Uterus (tissue), 4 donors: ENCODE data around the gene RPUSD4. TPM values are rescaled to one million over a fixed set of nuclear protein-coding genes. Genes with fewer than 3 reads are reported as not detected.

Experiments used
- DNase-seq, 2 donors: peaks; one replicate each; pipeline ENCODE4 v3.0.0-alpha.2; 2019 to 2020
- H3K27ac ChIP-seq, 2 donors: fragments of 200-600 bp; sonication (generic); 1 replicate in 1 of 2; 2 replicates in 1 of 2; pipeline ENCODE4 v1.5.1; 2016 to 2018
- H3K27me3 ChIP-seq, 2 donors: fragments of 200-600 bp; sonication (generic); one replicate each; pipeline ENCODE4 v1.5.1; 2018 to 2019; ENCODE audit warnings: control low read depth in 1 of 2
- H3K36me3 ChIP-seq, 2 donors: fragments of 200-600 bp; sonication (generic); one replicate each; pipeline ENCODE4 v1.5.1; 2019; ENCODE audit warnings: control low read depth in 1 of 2
- H3K4me1 ChIP-seq, 2 donors: fragments of 200-600 bp; sonication (generic); one replicate each; pipeline ENCODE4 v1.5.1; 2018 to 2019; ENCODE audit warnings: control low read depth in 1 of 2
- H3K4me3 ChIP-seq, 2 donors: fragments of 200-600 bp; sonication (generic); 1 replicate in 1 of 2; 2 replicates in 1 of 2; pipeline ENCODE4 v1.5.1; 2018 to 2019; ENCODE audit warnings: mild to moderate bottlenecking in 1 of 2
- H3K9me3 ChIP-seq, 2 donors: fragments of 200-600 bp; sonication (generic); one replicate each; pipeline ENCODE4 v1.5.1; 2019; ENCODE audit warnings: control low read depth in 1 of 2
- CTCF ChIP-seq, 4 experiments: fragments of 200-600 bp in 2 of 4; fragments of 450-650 bp in 2 of 4; sonication (generic) in 2 of 4; IDR thresholded peaks; one replicate each; pipeline ENCODE4 v1.5.1; 2016 to 2019; ENCODE audit warnings: antibody characterized with exemption in 4 of 4, mild to moderate bottlenecking in 2 of 4, moderate library complexity in 1 of 4
- POLR2A ChIP-seq, 2 donors: fragments of 450-650 bp; IDR thresholded peaks; one replicate each; pipeline ENCODE4 v1.6.1; 2016; ENCODE audit warnings: antibody characterized with exemption in 2 of 2, mild to moderate bottlenecking in 1 of 2, moderate library complexity in 1 of 2
- intact Hi-C: fragments of 100-400 bp; cut with DNase I; formaldehyde crosslinking; loops from one replicate; pipeline ENCODE4 v1.15.1; 2023; ENCODE audit warnings: low total_unique reads
- total RNA-seq, 4 donors: library from RNA; depleted of rRNA in 3 of 4; stranded (reverse); fragments of >200 nt in 3 of 4; gene quantifications; one replicate each; pipeline versions ENCODE4 v1.1.0 to v1.2.4, GENCODE V29; 2014 to 2023
- donor health status: DM: yes; HTN: yes; CAD: no.

Gene RPUSD4
- total RNA-seq, 4 donors from 2014 or later, result 7.6 to 37.4 (median 16.4) TPM

- no peaks in the 10 kb centered on the region for H3K9me3 ChIP-seq
- intact Hi-C loops, result loop anchor here (5.0 kb wide), 1 partner anchor 271 kb away; no protein-coding TSS in a partner anchor
- no peak overlapping the region for H3K4me3 ChIP-seq
- no peaks in the 10 kb centered on the region for H3K4me1 ChIP-seq
- no peaks in the 10 kb centered on the region for H3K36me3 ChIP-seq
- DNase-seq, result no peak
- no peak overlapping the region for H3K27ac ChIP-seq
- TF ChIP-seq CTCF (IDR thresholded peaks at IDR 0.05) (no peak), POLR2A (IDR thresholded peaks at IDR 0.05) (no peak)
- H3K27me3 ChIP-seq, result no peaks in the 10 kb centered on the region
Observed at GRCh38 chr11:126193038-126193478, 18.4 kb downstream of the RPUSD4 start.

GRCh38 chr11:126192361-126192760 is 19.1 kb downstream of the RPUSD4 start:
- H3K9me3 ChIP-seq, result no peaks in the 10 kb centered on the region
- H3K4me1 ChIP-seq, result no peaks in the 10 kb centered on the region
- intact Hi-C loops, result loop anchor here (5.0 kb wide), 1 partner anchor 270 kb away; no protein-coding TSS in a partner anchor
- H3K27me3 ChIP-seq, result no peaks in the 10 kb centered on the region
- peak overlapping the region; percentile 45 to 53 for H3K27ac ChIP-seq
- TF ChIP-seq CTCF (IDR thresholded peaks at IDR 0.05) (no peak), POLR2A (IDR thresholded peaks at IDR 0.05) (no peak)
- peak in 1 of 2 donors; percentile 48 for DNase-seq
- H3K4me3 ChIP-seq, result no peak overlapping the region
- no peaks in the 10 kb centered on the region for H3K36me3 ChIP-seq

- no peak for DNase-seq
- Histone ChIP-seq H3K4me1 (no peaks in the 10 kb centered on the region), H3K9me3 (no peaks in the 10 kb centered on the region), H3K4me3 (no peak overlapping the region), H3K27me3 (no peaks in the 10 kb centered on the region), H3K27ac (peak overlapping the region in 1 of 2 donors; percentile 53), H3K36me3 (no peaks in the 10 kb centered on the region)
- TF ChIP-seq POLR2A (IDR thresholded peaks at IDR 0.05) (no peak), CTCF (IDR thresholded peaks at IDR 0.05) (no peak)
- intact Hi-C loops, result loop anchor here (5.0 kb wide), 1 partner anchor 269 kb away; no protein-coding TSS in a partner anchor
Observed at GRCh38 chr11:126191379-126192073, 19.9 kb downstream of the RPUSD4 start.

- DNase-seq, result peak in 1 of 2 donors; percentile 60
- TF ChIP-seq POLR2A (IDR thresholded peaks at IDR 0.05) (no peak), CTCF (IDR thresholded peaks at IDR 0.05) (no peak)
- Histone ChIP-seq H3K4me3 (no peak overlapping the region), H3K27me3 (no peaks in the 10 kb centered on the region), H3K4me1 (no peaks in the 10 kb centered on the region), H3K9me3 (no peaks in the 10 kb centered on the region), H3K36me3 (no peaks in the 10 kb centered on the region), H3K27ac (no peak overlapping the region)
- intact Hi-C loops, result loop anchor here (5.0 kb wide), 1 partner anchor 268 kb away; no protein-coding TSS in a partner anchor
Observed at GRCh38 chr11:126190792-126191191, 20.7 kb downstream of the RPUSD4 start.

GRCh38 chr11:126189109-126189929 is 22.1 kb downstream of the RPUSD4 start:
- H3K27me3 ChIP-seq, result no peaks in the 10 kb centered on the region
- no peak overlapping the region for H3K4me3 ChIP-seq
- H3K27ac ChIP-seq, result no peak overlapping the region
- no peaks in the 10 kb centered on the region for H3K36me3 ChIP-seq
- TF ChIP-seq POLR2A (IDR thresholded peaks at IDR 0.05) (no peak), CTCF (IDR thresholded peaks at IDR 0.05) (no peak)
- no peaks in the 10 kb centered on the region for H3K9me3 ChIP-seq
- H3K4me1 ChIP-seq, result no peaks in the 10 kb centered on the region
- no peak for DNase-seq
- intact Hi-C loops, result no loop called here
